Measurements from ENCODE around the gene POLR1B. TPM values are rescaled to one million over a fixed set of nuclear protein-coding genes. Genes with fewer than 3 reads are reported as not detected.
"Not testable (repeated sequence)": the region's sequence is repeated elsewhere in the genome, so short reads cannot be mapped to it uniquely, and the experiment has no call there.

POLR1B gene
- total and polyA plus RNA-seq, 11 donors: 3.3 to 15.5 (median 9.0) TPM

DNA sequence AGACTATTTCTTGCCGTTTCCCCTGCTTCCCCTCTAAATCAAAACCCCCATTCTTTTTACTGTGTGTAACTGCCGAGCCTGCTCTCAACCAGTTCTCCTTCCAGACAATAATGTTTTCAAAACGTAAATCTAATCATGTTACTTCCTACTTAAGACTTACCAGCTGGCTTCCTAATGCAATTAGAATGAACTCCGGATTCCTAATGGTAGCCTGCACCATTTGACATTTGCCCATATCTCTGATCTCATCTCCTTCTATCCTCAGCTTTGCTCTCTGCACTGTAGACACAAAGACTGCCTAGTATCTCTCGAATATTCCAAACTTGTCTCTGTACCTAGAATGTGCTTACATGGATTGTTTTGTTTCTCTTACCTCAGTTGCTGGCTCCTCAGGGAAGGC is 47.4 kb upstream of the POLR1B start:
- no peak for DNase-seq
- no peak for ATAC-seq
- H3K9me3 ChIP-seq: no peaks in the 10 kb centered on the region
- peaks cover 0 to 27% (median 14%) of the 10 kb centered on the region in 9 donors for H3K36me3 ChIP-seq
- H3K4me1 ChIP-seq: peaks cover 0 to 14% (median under 1%) of the 10 kb centered on the region in 12 donors
- no peak overlapping the region for H3K27ac ChIP-seq
- WGBS, 4 donors: 84 to 92% (median 86%) methylated on average over 5 of the region's 5 CpGs
- H3K4me3 ChIP-seq: no peak overlapping the region
- H3K27me3 ChIP-seq: no peaks in the 10 kb centered on the region
- intact Hi-C loops (cut with DNase I): no loop called here
- TF ChIP-seq, protein P1, sequence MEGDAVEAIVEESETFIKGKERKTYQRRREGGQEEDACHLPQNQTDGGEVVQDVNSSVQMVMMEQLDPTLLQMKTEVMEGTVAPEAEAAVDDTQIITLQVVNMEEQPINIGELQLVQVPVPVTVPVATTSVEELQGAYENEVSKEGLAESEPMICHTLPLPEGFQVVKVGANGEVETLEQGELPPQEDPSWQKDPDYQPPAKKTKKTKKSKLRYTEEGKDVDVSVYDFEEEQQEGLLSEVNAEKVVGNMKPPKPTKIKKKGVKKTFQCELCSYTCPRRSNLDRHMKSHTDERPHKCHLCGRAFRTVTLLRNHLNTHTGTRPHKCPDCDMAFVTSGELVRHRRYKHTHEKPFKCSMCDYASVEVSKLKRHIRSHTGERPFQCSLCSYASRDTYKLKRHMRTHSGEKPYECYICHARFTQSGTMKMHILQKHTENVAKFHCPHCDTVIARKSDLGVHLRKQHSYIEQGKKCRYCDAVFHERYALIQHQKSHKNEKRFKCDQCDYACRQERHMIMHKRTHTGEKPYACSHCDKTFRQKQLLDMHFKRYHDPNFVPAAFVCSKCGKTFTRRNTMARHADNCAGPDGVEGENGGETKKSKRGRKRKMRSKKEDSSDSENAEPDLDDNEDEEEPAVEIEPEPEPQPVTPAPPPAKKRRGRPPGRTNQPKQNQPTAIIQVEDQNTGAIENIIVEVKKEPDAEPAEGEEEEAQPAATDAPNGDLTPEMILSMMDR (IDR thresholded peaks at IDR 0.05): no peak
- no peak for TF ChIP-seq POLR2A (IDR thresholded peaks at IDR 0.05)

DNA sequence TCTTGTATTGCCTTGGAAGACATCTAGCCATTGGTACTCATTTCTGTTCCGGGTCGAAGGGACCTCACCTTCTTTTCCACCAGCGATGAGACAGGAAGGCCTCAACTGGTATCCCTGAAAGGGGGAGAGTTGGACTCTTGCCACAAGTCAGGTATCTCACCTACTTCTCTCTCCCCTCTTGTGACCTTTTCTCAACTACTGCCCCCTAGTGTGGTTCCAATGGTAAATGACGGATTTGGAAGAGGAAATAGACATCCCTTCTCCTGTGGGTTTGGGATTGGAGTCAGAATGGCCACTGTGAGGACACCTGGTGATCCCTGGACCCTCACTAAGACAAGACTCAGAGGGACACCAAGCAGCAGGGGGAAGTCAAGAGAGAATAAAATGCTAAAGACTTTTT is 46.4 kb upstream of the POLR1B start:
- intact Hi-C loops (cut with DNase I); H3K4me3 ChIP-seq; H3K9me3 ChIP-seq; ATAC-seq; DNase-seq; H3K27me3 ChIP-seq; H3K27ac ChIP-seq: not testable (repeated sequence)
- H3K36me3 ChIP-seq: peaks cover 0 to 27% (median 14%) of the 10 kb centered on the region in 9 donors
- 91 to 100% (median 95%) methylated on average over 4 of the region's 4 CpGs for WGBS, 4 donors
- H3K4me1 ChIP-seq: peaks cover 0 to 14% (median under 1%) of the 10 kb centered on the region in 12 donors

GRCh38 chr2:112500850-112501484 is 41.3 kb upstream of the POLR1B start:
- peaks cover 0 to 26% (median 15%) of the 10 kb centered on the region in 9 donors for H3K36me3 ChIP-seq
- H3K27me3 ChIP-seq; H3K4me1 ChIP-seq; H3K27ac ChIP-seq; intact Hi-C loops (cut with DNase I); H3K4me3 ChIP-seq; H3K9me3 ChIP-seq: not testable (repeated sequence)
- 54 to 61% (median 59%) methylated on average over 9 of the region's 10 CpGs for WGBS, 4 donors
- TF ChIP-seq, protein P1 (IDR thresholded peaks at IDR 0.05): peak; percentile 8 to 50 (median 34)
- DNase-seq (peak in 2 of 5 donors; percentile 21 to 28), ATAC-seq (peak in 3 of 4 donors; percentile 54 to 68 (median 63))

DNA sequence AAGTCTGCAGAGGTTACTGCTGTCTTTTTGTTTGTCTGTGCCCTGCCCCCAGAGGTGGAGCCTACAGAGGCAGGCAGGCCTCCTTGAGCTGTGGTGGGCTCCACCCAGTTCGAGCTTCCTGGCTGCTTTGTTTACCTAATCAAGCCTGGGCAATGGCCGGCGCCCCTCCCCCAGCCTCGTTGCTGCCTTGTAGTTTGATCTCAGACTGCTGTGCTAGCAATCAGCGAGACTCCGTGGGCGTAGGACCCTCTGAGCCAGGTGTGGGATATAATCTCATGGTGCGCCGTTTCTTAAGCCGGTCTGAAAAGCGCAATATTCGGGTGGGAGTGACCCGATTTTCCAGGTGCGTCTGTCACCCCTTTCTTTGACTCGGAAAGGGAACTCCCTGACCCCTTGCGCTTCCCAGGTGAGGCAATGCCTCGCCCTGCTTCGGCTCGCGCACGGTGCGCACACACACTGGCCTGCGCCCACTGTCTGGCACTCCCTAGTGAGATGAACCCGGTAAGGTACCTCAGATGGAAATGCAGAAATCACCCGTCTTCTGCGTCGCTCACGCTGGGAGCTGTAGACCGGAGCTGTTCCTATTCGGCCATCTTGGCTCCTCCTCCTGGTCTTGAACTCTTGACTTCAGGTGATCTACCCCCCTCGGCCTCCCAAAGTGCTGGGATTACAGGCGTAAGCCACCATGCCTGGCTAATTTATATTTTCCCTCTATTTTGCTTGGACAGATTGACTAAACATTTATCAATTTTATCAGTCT is 32.8 kb upstream of the POLR1B start:
- DNase-seq; H3K27me3 ChIP-seq; H3K4me3 ChIP-seq; H3K27ac ChIP-seq; intact Hi-C loops (cut with DNase I); H3K4me1 ChIP-seq; H3K9me3 ChIP-seq; ATAC-seq: not testable (repeated sequence)
- WGBS, 4 donors: 88 to 98% (median 90%) methylated on average over 10 to 30 of the region's 32 CpGs
- peaks cover 0 to 39% (median 26%) of the 10 kb centered on the region in 9 donors for H3K36me3 ChIP-seq

DNA sequence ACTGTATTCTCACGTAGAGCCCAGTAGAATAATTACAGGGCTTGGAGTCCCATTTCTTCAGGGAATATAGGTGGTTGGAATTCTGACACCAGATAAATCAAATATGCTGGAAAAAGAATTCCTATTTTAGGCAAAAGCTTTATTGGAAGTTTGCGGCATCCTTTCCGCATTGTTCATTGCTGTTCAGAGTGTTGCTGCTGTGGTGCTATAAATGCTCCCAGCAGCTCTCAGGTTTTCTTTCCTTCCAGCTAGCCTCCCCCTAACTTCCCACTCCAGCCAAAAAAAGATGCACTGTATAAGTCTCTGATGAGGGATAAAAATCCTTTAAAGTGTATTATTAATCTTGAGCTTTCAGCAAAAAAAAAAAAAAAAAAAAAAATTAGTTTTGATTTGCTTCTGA is 25.5 kb upstream of the POLR1B start:
- ATAC-seq: no peak
- WGBS, 4 donors: 96 to 100% (median 98%) methylated on average over 3 of the region's 3 CpGs
- H3K9me3 ChIP-seq: peaks cover 0 to 13% (median 0%) of the 10 kb centered on the region in 12 donors
- H3K27ac ChIP-seq: no peak overlapping the region
- intact Hi-C loops (cut with DNase I): no loop called here
- DNase-seq: no peak
- no peaks in the 10 kb centered on the region for H3K27me3 ChIP-seq
- TF ChIP-seq, protein P1 (IDR thresholded peaks at IDR 0.05): no peak
- TF ChIP-seq POLR2A (IDR thresholded peaks at IDR 0.05): no peak
- H3K4me1 ChIP-seq: no peaks in the 10 kb centered on the region
- H3K4me3 ChIP-seq: no peak overlapping the region
- peaks cover 0 to 80% (median 60%) of the 10 kb centered on the region in 9 donors for H3K36me3 ChIP-seq
